A549 treated with CORT108297 at 1 μM for 4 hours (cell line): ENCODE measurements around the gene MED23. TPM values are rescaled to one million over a fixed set of nuclear protein-coding genes. Genes with fewer than 3 reads are reported as not detected.

ENCODE experiments used
- total RNA-seq: library from RNA; stranded (reverse); fragments of 200-300 nt; extraction: Qiagen RNA extraction; gene quantifications from 5 replicates; pipeline ENCODE4 v1.2.3, GENCODE V29; 2022

The MED23 gene, protein sequence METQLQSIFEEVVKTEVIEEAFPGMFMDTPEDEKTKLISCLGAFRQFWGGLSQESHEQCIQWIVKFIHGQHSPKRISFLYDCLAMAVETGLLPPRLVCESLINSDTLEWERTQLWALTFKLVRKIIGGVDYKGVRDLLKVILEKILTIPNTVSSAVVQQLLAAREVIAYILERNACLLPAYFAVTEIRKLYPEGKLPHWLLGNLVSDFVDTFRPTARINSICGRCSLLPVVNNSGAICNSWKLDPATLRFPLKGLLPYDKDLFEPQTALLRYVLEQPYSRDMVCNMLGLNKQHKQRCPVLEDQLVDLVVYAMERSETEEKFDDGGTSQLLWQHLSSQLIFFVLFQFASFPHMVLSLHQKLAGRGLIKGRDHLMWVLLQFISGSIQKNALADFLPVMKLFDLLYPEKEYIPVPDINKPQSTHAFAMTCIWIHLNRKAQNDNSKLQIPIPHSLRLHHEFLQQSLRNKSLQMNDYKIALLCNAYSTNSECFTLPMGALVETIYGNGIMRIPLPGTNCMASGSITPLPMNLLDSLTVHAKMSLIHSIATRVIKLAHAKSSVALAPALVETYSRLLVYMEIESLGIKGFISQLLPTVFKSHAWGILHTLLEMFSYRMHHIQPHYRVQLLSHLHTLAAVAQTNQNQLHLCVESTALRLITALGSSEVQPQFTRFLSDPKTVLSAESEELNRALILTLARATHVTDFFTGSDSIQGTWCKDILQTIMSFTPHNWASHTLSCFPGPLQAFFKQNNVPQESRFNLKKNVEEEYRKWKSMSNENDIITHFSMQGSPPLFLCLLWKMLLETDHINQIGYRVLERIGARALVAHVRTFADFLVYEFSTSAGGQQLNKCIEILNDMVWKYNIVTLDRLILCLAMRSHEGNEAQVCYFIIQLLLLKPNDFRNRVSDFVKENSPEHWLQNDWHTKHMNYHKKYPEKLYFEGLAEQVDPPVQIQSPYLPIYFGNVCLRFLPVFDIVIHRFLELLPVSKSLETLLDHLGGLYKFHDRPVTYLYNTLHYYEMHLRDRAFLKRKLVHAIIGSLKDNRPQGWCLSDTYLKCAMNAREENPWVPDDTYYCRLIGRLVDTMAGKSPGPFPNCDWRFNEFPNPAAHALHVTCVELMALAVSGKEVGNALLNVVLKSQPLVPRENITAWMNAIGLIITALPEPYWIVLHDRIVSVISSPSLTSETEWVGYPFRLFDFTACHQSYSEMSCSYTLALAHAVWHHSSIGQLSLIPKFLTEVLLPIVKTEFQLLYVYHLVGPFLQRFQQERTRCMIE (N-terminal part only)
- total RNA-seq = 6.2 to 7.9 TPM (median 7.1 TPM) in 5 replicates

DNA sequence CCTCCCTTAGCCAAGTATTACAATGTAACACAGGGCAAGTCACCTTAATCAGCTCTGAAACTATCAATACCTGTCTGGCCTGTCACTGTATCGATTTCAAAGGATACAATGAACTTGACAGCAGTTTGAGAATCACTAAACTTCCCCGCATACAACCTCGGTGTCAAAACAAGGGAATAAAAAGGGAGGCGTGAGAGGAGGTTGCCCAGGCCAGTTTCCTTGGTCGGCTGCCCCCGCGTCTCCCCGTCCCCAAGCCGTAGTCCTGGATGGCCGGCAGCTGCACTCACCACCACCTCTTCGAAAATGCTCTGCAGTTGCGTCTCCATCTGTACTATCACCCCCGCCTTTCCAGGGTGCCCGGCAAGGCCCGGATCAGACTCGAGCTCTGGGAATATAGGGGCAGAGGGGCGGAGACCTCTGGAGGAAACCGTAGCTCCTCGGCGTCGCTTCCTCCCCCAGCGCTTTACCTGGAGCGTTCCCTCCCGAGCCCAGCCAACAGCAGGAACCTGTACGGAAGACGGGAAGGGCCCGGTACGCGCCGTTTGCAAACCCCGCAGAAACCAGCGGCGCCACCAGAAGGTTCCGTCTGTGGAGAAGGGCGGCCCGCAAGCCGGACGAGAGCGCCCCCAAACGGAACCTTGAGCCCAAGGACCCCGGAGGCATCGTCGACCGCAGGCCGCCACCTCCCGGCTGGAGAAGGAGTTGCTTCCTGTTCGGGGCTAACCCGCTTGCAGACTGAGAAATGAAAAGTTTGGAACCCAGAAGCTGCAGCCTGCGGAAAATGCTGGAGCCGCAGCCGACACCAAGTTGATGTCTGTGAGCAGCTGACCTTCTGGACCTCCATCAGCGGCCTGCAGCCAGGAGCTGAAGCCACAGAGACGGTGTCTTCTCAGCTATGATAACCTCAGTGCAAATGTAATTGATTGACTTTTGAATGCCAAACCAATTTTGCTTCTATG is at the start of gene MED23:
TSS of gene MED23 (minus strand) at position 519 of the 959 bp plus-strand sequence. CDS start at position 326, 193 bp downstream.

DNA sequence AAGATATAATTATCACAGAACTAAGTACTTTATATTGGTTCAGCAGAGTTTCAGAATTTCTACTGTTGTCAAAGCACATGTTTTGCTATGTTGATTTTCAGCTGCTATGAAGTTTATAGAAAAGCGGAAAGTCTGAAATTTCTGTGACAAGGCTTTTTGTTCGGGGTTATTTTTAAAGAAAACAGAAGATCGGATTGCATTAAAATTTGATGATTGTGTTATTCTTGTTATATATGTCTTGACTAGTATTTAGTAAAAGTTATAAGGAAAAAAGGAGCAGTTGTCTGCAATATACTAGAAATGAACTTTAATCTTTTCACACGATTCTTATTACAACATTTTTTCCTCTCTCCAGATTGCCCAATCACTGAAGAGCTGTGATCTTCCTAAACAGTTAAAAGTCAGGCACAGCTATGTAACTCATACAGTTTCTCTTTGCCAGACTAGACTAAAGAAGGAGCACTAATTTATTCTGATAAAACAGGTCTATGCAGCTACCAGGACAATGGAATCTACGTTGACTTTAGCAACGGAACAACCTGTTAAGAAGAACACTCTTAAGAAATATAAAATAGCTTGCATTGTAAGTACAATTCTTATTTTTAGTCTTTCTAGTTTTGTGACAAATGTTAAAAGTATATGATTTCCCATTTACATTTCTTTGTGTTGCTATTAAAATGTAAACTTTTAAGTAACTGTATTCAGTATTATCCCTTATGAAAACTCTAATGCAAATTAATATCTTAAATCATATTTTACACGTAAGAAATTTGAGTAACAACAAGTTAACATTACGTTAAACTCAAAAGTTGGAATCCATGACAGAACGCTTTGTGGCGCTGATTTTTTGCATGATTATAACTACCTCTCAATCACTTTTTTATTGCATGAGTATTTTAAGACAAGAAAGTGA is 9.1 kb upstream of the MED23 start, which contains the start of gene ENPP3:
TSS of gene ENPP3 (plus strand) at position 423 of the 913 bp plus-strand sequence. CDS start at position 506, 83 bp downstream.

DNA sequence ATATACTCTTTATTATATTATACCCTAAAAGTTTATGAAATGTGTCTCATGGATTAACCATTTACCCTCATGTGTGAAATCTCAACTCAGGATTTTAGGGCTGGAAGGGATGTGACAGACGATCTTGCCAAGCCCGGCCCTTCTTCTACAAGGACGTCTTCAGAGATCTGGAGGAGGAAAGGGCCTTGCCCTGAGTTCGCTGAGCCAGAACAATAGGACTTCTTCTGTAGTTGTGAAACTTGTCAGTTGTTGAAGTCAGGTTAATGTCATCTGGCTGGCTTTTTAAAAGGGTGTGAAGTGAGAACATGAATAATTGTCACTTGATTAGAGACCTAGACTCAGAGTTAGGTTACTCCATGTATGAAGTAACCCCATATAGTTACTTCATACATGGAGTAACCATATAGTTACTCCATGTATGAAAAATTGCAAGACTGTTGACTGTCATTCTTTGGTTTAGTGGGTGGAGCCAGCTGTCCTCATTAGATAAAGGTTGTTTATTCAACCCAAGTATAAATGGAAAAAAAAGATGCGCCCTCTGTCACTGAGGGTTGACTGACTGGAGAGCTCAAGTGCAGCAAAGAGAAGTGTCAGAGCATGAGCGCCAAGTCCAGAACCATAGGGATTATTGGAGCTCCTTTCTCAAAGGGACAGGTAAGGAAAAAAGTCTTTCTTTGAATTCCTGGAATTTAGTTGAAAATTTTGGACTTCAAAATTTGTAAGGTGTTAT is 55.2 kb downstream of the MED23 start, which contains the start of gene ARG1:
TSS of gene ARG1 (plus strand) at position 541 of the 730 bp plus-strand sequence. CDS start at position 598, 57 bp downstream.

Other genes with a start within 250 kb of the MED23 start
- not detected in 5 replicates for gene ARG1, start 55.0 kb downstream of the MED23 start, total RNA-seq
- gene ENPP3, start 9.1 kb upstream of the MED23 start, total RNA-seq = not detected in 5 replicates
- not detected in 5 replicates for gene OR2A4, start 73.2 kb upstream of the MED23 start, total RNA-seq
- not detected in 5 replicates for gene CTAGE9, start 82.8 kb upstream of the MED23 start, total RNA-seq
- 1.2 to 1.6 TPM (median 1.5 TPM) in 5 replicates for gene ENPP1, start 179.8 kb upstream of the MED23 start, total RNA-seq